ENCODE results near the gene SLC6A9. TPM values are rescaled to one million over a fixed set of nuclear protein-coding genes. Genes with fewer than 3 reads are reported as not detected.

The SLC6A9 gene
- total RNA-seq, 1 experiment from 2014 or later, result 45.0 TPM

DNA sequence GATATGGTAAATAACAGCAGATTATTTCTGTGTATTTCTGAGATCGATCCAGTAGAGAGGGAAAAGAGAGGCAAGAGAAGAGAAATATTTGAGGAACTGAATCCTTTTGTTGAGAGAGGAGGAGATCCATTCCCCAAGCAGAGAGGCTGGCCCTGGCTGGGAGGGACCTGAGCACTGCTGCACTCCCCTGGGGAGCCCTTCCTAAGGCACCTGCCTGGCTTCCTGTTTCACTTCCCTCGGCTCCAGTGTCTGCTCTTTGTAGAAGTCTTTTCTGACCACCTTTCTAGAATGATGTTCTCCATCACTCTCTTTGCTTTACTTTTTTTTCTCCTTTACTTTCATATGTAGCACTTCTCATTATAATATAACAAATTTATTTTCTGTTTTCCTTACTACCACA is 42.3 kb upstream of the SLC6A9 start:
- Mint-ChIP-seq H3K4me3 (ENCODE audit: unreplicated experiment) (no peak overlapping the region), H3K9me3 (ENCODE audit: unreplicated experiment) (no peaks in the 10 kb centered on the region), H3K4me1 (ENCODE audit: low read depth, unreplicated experiment) (no peaks in the 10 kb centered on the region), H3K27ac (ENCODE audit: unreplicated experiment) (no peak overlapping the region), H3K27me3 (ENCODE audit: insufficient read depth, unreplicated experiment) (peaks cover 12% of the 10 kb centered on the region), H3K36me3 (ENCODE audit: insufficient read depth, unreplicated experiment) (no peaks in the 10 kb centered on the region)
- Histone ChIP-seq H3K36me3 (ENCODE audit: control insufficient read depth, insufficient read depth, low read length) (no peaks in the 10 kb centered on the region), H3K9me3 (no peaks in the 10 kb centered on the region), H3K27me3 (replicated peaks; ENCODE audit: control insufficient read depth, insufficient read depth, low read length) (no peaks in the 10 kb centered on the region), H3K4me1 (no peaks in the 10 kb centered on the region), H3K4me3 (ENCODE audit: low read depth, low read length) (no peak overlapping the region)
- CTCF ChIA-PET, result no interaction called here
- POLR2A ChIA-PET, result no interaction called here
- DNase-seq, result no peak
- TF ChIP-seq, protein P1, sequence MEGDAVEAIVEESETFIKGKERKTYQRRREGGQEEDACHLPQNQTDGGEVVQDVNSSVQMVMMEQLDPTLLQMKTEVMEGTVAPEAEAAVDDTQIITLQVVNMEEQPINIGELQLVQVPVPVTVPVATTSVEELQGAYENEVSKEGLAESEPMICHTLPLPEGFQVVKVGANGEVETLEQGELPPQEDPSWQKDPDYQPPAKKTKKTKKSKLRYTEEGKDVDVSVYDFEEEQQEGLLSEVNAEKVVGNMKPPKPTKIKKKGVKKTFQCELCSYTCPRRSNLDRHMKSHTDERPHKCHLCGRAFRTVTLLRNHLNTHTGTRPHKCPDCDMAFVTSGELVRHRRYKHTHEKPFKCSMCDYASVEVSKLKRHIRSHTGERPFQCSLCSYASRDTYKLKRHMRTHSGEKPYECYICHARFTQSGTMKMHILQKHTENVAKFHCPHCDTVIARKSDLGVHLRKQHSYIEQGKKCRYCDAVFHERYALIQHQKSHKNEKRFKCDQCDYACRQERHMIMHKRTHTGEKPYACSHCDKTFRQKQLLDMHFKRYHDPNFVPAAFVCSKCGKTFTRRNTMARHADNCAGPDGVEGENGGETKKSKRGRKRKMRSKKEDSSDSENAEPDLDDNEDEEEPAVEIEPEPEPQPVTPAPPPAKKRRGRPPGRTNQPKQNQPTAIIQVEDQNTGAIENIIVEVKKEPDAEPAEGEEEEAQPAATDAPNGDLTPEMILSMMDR (IDR thresholded peaks at IDR 0.05; ENCODE audit: insufficient read depth in 1 of 2, low read depth in 1 of 2, low read length in 1 of 2, severe bottlenecking in 1 of 2, unreplicated experiment in 1 of 2), result no peak
- BruUV-seq (replicated peaks), result no TSS peak
- intact Hi-C loops (cut with micrococcal nuclease; ENCODE audit: unreplicated experiment), result no loop called here

DNA sequence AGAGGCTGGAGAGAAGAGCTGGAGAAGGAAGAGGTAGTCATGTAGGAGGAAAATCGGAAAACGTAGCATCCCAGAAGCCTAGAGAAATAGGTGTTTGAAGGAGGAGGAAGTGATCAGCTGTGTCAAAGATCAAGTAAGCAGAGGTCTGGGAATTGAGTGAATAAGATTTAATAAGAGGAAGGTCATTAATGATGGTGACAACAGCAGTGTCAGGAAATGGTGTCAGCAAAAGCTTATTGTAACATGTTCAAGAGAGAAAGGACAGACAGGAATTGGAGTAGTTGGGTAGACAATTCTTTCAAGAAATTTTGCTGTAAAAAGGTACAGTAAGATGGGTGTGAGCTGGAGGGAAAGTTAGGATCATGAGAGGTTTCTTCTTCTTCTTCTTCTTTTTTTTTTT is 41.6 kb upstream of the SLC6A9 start:
- Histone ChIP-seq H3K4me3 (ENCODE audit: low read depth, low read length) (no peak overlapping the region), H3K36me3 (ENCODE audit: control insufficient read depth, insufficient read depth, low read length) (no peaks in the 10 kb centered on the region), H3K4me1 (no peaks in the 10 kb centered on the region), H3K9me3 (no peaks in the 10 kb centered on the region), H3K27me3 (replicated peaks; ENCODE audit: control insufficient read depth, insufficient read depth, low read length) (no peaks in the 10 kb centered on the region)
- no peaks in the 10 kb centered on the region for H3K36me3 Mint-ChIP-seq (ENCODE audit: insufficient read depth, unreplicated experiment)
- intact Hi-C loops (cut with micrococcal nuclease; ENCODE audit: unreplicated experiment), result no loop called here
- no peaks in the 10 kb centered on the region for H3K4me1 Mint-ChIP-seq (ENCODE audit: low read depth, unreplicated experiment)
- CTCF ChIA-PET, result no interaction called here
- no peaks in the 10 kb centered on the region for H3K9me3 Mint-ChIP-seq (ENCODE audit: unreplicated experiment)
- no TSS peak for BruUV-seq (replicated peaks)
- POLR2A ChIA-PET, result no interaction called here
- peaks cover 12% of the 10 kb centered on the region for H3K27me3 Mint-ChIP-seq (ENCODE audit: insufficient read depth, unreplicated experiment)
- TF ChIP-seq, protein P1 (IDR thresholded peaks at IDR 0.05; ENCODE audit: insufficient read depth in 1 of 2, low read depth in 1 of 2, low read length in 1 of 2, severe bottlenecking in 1 of 2, unreplicated experiment in 1 of 2), result no peak
- DNase-seq, result no peak
- H3K27ac Mint-ChIP-seq (ENCODE audit: unreplicated experiment), result no peak overlapping the region
- no peak overlapping the region for H3K4me3 Mint-ChIP-seq (ENCODE audit: unreplicated experiment)

DNA sequence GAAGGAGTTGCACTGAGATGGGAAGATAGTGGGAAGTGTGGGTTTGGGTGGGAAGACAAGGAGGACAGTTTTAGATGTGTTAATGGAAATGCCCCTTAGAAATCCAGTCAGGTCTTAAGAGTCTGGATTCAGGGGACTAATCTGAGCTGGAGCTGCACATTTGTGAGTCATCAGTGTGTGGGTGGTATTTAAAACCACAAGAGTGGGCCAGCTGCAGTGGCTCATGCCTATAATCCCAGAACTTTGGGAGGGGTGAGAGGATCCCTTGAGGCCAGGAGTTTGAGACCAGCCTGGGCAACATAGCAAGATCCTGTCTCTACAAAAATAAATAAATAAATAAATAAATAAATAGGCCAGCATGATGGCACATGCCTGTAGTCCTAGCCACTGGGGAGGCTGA is 40.9 kb upstream of the SLC6A9 start:
- intact Hi-C loops (cut with micrococcal nuclease; ENCODE audit: unreplicated experiment), result no loop called here
- Mint-ChIP-seq H3K9me3 (ENCODE audit: unreplicated experiment) (no peaks in the 10 kb centered on the region), H3K36me3 (ENCODE audit: insufficient read depth, unreplicated experiment) (no peaks in the 10 kb centered on the region), H3K4me1 (ENCODE audit: low read depth, unreplicated experiment) (no peaks in the 10 kb centered on the region), H3K27ac (ENCODE audit: unreplicated experiment) (no peak overlapping the region), H3K27me3 (ENCODE audit: insufficient read depth, unreplicated experiment) (peaks cover 14% of the 10 kb centered on the region), H3K4me3 (ENCODE audit: unreplicated experiment) (no peak overlapping the region)
- DNase-seq, result no peak
- ChIA-PET CTCF (no interaction called here), POLR2A (no interaction called here)
- Histone ChIP-seq H3K9me3 (no peaks in the 10 kb centered on the region), H3K4me3 (ENCODE audit: low read depth, low read length) (no peak overlapping the region), H3K36me3 (ENCODE audit: control insufficient read depth, insufficient read depth, low read length) (no peaks in the 10 kb centered on the region), H3K27me3 (replicated peaks; ENCODE audit: control insufficient read depth, insufficient read depth, low read length) (no peaks in the 10 kb centered on the region), H3K4me1 (no peaks in the 10 kb centered on the region)
- no TSS peak for BruUV-seq (replicated peaks)
- TF ChIP-seq, protein P1 (IDR thresholded peaks at IDR 0.05; ENCODE audit: insufficient read depth in 1 of 2, low read depth in 1 of 2, low read length in 1 of 2, severe bottlenecking in 1 of 2, unreplicated experiment in 1 of 2), result no peak

Data from Caco-2 (cell line).